Left ventricle myocardium inferior (tissue), 1 donor: ENCODE measurements around the gene IGIP. TPM values are rescaled to one million over a fixed set of nuclear protein-coding genes. Genes with fewer than 3 reads are reported as not detected.

ENCODE experiments used
- DNase-seq: peaks from one replicate; pipeline ENCODE4 v3.0.0-alpha.2; 2020
- H3K27ac ChIP-seq: fragments of 200-600 bp; replicated peaks from 2 replicates; pipeline ENCODE4 v1.8.0; 2021
- H3K27me3 ChIP-seq: fragments of 200-600 bp; 2 replicates; pipeline ENCODE4 v1.8.0; 2021; ENCODE audit warnings: low read depth
- H3K36me3 ChIP-seq: fragments of 200-600 bp; 2 replicates; pipeline ENCODE4 v1.8.0; 2021
- H3K4me1 ChIP-seq: fragments of 200-600 bp; 2 replicates; pipeline ENCODE4 v1.8.0; 2021
- H3K4me3 ChIP-seq: fragments of 200-600 bp; 2 replicates; pipeline ENCODE4 v1.8.0; 2021; ENCODE audit warnings: mild to moderate bottlenecking, moderate library complexity
- H3K9me3 ChIP-seq: fragments of 200-600 bp; replicated peaks from 2 replicates; pipeline ENCODE4 v1.8.0; 2021
- intact Hi-C: fragments of 100-400 bp; cut with micrococcal nuclease; formaldehyde crosslinking; loops from one replicate; pipeline ENCODE4 v1.11.0; 2022
- total RNA-seq: library from RNA; stranded (reverse); fragmentation: NEBNext Ultra II Directional; extraction: Animal tissue kit (Norgen Biotek cat#: 25700); gene quantifications from one replicate; pipeline ENCODE4 v1.2.1, GENCODE V29; 2021
- TF ChIP-seq, protein P1 (sequence below): fragments of 200-600 bp; IDR thresholded peaks from 2 replicates; pipeline ENCODE4 v1.8.0; 2021; ENCODE audit warnings: antibody characterized with exemption, mild to moderate bottlenecking, borderline replicate concordance
- donor health status: DM: no; HTN: yes; CAD: no; lungs with severe emphysema.

The IGIP gene
- total RNA-seq, 1 donor from 2014 or later = 12.0 TPM

DNA sequence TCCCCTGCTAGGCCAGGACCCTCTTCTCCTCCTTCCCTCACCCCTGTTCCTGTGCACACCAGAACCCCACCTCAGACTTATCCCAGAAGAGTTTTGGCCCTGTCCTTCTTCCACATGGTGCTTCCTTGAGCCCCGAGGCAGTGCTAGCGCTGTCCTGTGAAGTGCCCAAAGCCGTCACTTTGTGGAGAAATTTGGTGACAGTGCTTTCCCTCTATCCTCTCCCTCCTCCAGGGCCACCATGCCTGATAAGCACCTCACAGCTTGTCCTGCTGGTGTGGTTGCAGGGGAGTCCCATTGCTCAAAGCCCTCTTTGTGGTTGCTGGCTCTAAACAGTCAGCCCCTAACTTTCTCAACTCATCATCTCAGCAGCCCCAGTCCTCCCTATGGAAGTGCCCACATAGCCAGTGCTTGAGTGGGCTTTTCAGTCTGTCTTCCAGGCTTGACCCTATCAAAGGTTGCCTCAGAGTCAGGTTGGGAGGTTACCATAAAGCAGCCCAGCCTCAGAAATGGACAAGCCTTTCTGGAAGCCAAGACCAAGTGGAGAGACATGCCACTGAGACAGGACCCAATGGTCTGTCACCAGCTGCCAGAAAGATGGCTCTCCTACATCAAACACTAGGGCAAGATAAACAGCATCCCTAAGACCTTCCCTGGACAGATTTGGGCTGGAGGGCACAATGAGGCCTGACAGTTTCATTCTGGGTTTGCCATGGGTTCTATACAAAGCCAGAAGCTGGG is 18.0 kb downstream of the IGIP start:
- TF ChIP-seq, protein P1, sequence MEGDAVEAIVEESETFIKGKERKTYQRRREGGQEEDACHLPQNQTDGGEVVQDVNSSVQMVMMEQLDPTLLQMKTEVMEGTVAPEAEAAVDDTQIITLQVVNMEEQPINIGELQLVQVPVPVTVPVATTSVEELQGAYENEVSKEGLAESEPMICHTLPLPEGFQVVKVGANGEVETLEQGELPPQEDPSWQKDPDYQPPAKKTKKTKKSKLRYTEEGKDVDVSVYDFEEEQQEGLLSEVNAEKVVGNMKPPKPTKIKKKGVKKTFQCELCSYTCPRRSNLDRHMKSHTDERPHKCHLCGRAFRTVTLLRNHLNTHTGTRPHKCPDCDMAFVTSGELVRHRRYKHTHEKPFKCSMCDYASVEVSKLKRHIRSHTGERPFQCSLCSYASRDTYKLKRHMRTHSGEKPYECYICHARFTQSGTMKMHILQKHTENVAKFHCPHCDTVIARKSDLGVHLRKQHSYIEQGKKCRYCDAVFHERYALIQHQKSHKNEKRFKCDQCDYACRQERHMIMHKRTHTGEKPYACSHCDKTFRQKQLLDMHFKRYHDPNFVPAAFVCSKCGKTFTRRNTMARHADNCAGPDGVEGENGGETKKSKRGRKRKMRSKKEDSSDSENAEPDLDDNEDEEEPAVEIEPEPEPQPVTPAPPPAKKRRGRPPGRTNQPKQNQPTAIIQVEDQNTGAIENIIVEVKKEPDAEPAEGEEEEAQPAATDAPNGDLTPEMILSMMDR = no peak
- H3K27ac ChIP-seq = no peak overlapping the region
- H3K36me3 ChIP-seq = no peaks in the 10 kb centered on the region
- no peak overlapping the region for H3K4me3 ChIP-seq
- intact Hi-C loops = loop anchor here (5.0 kb wide), 1 partner anchor 71 kb away; no protein-coding TSS in a partner anchor
- no peaks in the 10 kb centered on the region for H3K9me3 ChIP-seq
- H3K4me1 ChIP-seq = peaks cover 50% of the 10 kb centered on the region
- no peaks in the 10 kb centered on the region for H3K27me3 ChIP-seq
- no peak for DNase-seq

DNA sequence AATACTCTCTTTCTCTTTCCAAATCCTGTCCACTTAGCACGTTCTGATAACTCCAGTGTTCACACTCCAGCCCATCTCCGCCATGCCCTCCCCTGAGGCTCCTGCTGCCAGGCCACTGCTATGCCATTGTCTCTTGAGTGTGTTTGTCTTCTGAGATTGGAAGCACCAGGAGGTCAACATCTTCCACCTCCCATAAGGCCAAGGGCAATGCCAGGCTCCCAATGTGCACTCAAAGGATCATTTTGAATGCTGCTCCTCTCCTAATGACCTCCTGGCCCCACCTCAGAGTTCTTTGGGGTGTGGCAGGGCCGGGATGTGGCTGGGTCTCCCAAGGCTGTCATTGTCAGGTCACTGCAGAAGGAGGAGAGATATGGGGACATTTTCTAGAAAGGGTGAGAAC is 19.5 kb downstream of the IGIP start:
- Histone ChIP-seq H3K27ac (peak overlapping the region; percentile 64), H3K36me3 (no peaks in the 10 kb centered on the region), H3K9me3 (no peaks in the 10 kb centered on the region), H3K27me3 (no peaks in the 10 kb centered on the region), H3K4me1 (peaks cover 43% of the 10 kb centered on the region), H3K4me3 (peak overlapping the region; percentile 72)
- intact Hi-C loops = no loop called here
- no peak for DNase-seq
- TF ChIP-seq, protein P1 = no peak

DNA sequence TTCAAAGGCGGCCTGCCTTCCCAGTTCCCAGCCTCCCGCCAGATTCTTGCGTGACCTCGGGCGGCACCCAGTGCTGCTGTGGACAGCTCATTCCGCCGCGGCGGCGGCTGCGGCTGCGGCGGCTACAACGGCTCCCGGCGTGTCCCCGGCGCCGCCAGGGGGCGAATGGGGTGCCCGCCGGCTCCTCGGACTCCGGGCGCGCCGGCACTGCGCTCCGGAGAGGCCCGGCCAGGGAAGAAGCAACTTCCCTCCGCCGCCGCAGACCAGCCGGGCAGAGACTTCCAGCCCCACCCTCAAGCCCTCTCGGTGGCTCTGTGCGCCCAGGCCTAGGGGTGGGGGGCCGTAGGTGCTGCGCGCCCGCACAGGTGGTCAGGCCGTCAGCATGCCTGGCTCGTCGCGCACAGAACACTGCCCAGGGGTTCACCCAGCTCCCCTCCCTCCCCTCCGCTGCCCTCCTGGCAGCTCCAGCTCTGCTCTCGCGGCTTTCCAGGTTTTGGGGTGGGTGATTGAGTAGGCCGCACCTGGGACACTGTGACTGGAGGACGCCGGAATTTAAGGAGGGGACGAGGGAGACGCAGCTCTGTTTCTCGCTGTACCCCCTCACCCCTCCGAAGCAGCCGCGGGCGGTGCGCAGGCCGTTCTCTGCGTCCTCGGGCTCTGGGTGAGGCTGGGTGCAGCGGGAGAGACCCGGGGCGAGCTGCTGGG is 20.2 kb downstream of the IGIP start:
- no peaks in the 10 kb centered on the region for H3K36me3 ChIP-seq
- H3K4me1 ChIP-seq = peaks cover 36% of the 10 kb centered on the region
- H3K27ac ChIP-seq = peak overlapping the region; percentile 64
- TF ChIP-seq, protein P1 = peak; percentile 86
- H3K9me3 ChIP-seq = no peaks in the 10 kb centered on the region
- peak; percentile 77 for DNase-seq
- peak overlapping the region; percentile 72 for H3K4me3 ChIP-seq
- intact Hi-C loops = no loop called here
- no peaks in the 10 kb centered on the region for H3K27me3 ChIP-seq

DNA sequence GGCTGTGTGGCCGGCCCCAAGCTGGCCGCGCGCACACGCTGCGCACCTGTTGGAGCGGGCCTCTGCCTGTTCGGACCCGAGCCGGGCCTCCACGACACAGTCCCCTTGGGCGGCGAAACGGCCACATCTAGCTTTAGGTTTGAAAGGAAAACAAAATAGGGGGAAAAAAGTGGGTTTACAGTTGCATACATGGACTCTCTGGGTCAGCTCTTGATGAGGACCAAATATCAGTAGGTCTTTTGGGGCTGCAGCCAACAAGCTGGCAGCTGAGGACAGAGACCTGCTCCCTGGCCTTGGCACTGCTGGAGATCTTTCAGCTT is 20.7 kb downstream of the IGIP start:
- TF ChIP-seq, protein P1 = no peak
- no peak for DNase-seq
- Histone ChIP-seq H3K27ac (no peak overlapping the region), H3K9me3 (no peaks in the 10 kb centered on the region), H3K36me3 (no peaks in the 10 kb centered on the region), H3K4me1 (peaks cover 31% of the 10 kb centered on the region), H3K27me3 (no peaks in the 10 kb centered on the region), H3K4me3 (peak overlapping the region; percentile 72)
- intact Hi-C loops = no loop called here

DNA sequence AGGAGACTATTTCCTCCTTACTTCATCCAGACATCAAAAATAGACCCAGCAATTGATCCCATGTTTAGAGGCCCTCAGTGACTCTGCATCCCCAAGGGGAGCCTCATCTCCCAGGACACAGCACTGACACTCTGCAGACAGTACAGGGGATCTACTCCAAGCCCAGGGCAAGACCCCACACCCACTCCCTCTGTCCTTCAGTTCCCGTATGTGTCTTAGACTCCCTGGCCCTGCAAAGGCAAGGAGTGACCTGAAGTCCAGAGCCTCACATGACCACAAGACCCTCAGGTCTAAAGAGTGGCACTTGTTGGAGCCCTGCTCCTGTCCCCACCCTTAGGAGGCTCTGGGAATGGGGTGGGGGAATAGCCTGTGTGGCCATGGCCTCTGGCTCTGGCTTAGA is 21.7 kb downstream of the IGIP start:
- H3K4me3 ChIP-seq = no peak overlapping the region
- DNase-seq = no peak
- intact Hi-C loops = no loop called here
- H3K9me3 ChIP-seq = no peaks in the 10 kb centered on the region
- H3K27ac ChIP-seq = no peak overlapping the region
- no peaks in the 10 kb centered on the region for H3K36me3 ChIP-seq
- H3K4me1 ChIP-seq = peaks cover 30% of the 10 kb centered on the region
- TF ChIP-seq, protein P1 = no peak
- no peaks in the 10 kb centered on the region for H3K27me3 ChIP-seq
